Activated CD8-positive, alpha-beta memory T cell treated with anti-CD3 and anti-CD28 coated beads for 1 hour (primary cell): ENCODE data around the gene ATG13.

Source experiments
- DNase-seq, 2 donors: peaks; one replicate each; pipeline ENCODE4 v3.0.0-alpha.2; 2020; ENCODE audit warnings: low read depth in 1 of 2; ENCODE audit errors: extremely low read depth in 1 of 2

Gene ATG13

DNA sequence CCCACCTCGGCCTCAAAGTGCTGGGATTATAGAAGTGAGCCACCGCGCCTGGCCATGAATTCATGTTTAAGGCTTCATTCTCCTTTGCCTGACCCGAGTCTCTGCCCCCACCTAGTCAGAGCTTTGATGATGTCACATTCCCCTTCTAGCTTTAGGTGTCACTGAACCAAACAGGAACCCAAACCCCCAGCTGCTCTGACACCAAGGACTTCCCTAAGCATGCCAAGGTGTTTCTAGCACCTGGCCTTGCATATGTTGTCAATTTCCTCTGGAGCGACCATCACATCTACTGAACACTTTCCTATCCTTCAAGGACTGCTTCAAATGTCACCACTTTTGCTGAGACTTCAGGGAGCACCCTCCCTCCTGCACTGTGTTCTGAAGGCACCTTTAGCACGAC, 103.9 kb downstream of the ATG13 start:
- DNase-seq: no peak

- DNase-seq: no peak
Observed at GRCh38 chr11:46722566-46723358, 105.4 kb downstream of the ATG13 start.

DNA sequence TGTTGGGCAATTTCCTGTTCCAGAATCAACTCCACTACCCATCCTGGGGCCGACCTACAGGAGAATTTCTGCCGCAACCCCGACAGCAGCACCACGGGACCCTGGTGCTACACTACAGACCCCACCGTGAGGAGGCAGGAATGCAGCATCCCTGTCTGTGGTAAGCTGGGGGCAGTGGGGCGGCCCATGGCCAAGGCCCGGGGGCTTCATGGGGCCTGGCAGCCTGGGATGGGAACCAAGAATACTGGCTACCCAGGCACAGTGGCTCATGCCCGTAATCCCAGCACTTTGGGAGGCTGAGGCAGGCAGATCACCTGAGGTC, 106.0 kb downstream of the ATG13 start:
- DNase-seq: no peak

DNA sequence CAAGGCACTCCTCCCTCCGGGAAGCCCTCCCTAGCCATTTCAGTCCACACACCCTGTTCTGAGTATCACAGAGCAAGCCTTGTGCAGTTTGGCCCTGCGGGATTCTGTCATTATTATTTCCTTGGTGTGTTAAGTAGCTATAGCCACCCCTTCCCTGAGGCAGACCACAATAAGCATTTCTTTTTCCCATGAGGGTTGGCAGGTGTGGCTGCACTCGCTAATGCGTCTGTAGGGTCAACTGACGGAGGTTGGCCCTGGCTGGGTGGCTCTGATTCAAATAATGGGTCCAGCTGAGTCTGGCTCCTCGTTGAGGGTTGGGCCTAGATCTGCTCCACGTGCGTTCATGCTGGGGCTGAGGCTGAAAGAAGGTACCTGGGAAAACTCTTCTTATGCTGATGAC, 106.7 kb downstream of the ATG13 start:
- no peak for DNase-seq
